GM18498 (cell line): Measurements from ENCODE around the gene EIF3C.
"Not testable (repeated sequence)": the region's sequence is repeated elsewhere in the genome, so short reads cannot be mapped to it uniquely, and the experiment has no call there.

ENCODE experiments used
- ATAC-seq: cut with Tn5 transposase; IDR thresholded peaks from one replicate; pipeline ENCODE4 v1.9.1; 2021; ENCODE audit warnings: mild to moderate bottlenecking, moderate library complexity; ENCODE audit not compliant: unreplicated experiment

The EIF3C gene

DNA sequence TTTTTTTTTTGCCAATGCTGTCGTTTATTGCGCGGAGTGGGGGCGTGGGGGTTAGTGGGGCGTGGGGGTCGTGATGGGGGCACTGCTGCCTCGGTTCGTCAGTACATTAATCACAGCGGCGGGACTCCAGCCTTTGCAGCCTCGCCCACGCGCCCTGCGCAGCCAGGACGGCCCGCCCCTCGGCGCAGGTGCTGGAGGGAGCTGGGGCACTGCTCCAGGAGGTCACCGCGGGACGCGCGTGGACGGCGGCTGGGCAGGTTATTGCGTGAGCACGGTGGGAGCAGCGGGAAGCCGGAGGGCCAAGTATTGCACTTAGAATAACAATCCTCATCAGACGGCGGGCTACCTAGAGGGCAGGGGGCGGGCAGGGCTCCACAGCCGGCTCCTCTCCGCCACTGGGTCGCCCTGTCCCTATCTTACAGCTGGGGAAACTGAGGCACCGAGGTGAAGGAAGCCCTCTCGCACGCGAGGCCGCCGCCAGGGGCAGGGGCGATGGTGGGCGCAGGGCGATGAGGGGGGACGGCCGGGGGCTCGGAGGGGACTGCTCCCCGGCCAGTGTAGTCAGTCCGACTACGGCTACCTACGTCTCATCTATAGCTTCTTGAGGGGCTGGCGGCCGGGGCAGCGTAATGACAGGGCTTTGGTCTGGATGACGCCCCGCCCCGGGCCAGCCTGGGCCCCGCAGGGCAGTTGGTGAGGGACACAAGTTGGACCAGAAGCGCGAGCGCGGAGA is 35.5 kb downstream of the EIF3C start:
- ATAC-seq: not testable (repeated sequence)

DNA sequence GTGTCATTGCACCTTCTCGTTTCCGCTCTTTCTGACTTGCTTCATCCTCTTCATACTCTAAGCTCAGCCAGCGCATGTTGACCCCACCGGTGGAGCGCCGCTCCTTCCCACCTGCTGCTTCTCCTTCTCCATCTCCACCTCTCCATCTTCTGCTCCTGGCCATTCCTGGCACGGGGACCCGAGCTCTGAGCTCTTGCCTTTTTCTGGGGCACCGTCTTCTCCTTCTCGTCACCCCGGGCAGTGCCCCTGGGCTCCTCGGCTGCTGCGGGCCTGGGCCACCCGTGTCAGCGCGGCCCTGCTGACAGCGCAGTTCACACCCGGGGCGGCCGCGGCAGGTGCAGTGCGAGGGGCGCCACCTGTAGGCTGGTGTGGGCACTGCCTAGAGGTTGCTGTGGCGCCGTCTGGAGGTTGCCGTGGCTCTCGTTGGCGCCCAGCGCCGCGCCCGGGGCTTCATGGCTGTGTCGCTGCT is 38.8 kb downstream of the EIF3C start:
- ATAC-seq: peak; percentile 97

DNA sequence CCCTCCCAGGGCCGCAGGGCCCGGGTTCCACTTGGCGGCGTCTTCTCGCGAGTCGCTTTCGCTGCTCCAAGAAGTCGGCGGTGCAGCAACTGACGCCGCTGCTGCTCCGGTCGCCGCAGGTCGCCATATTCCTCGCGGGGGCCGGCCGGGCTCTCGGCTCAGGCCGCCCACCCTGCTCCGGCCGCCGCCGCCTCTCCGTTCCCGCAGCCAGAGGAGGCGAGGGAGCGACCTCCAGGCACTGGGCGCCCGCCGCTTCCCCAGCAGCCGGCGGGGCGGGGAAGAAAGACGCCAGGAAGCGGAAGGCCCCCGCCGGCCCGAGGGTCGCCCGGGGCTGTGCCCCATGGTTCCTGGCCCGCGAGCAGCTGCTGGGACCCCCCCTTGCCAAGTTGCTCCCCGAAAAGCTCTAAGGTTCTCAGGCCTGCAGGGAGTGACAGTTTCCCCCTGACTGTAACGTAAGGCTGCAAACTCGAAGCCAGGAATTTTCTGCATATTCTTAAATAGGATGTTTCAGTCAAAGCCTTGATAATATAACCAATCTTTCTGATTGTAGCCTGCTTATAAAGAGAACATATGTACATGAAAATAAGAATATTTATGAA is 39.3 kb downstream of the EIF3C start:
- ATAC-seq: peak; percentile 32

DNA sequence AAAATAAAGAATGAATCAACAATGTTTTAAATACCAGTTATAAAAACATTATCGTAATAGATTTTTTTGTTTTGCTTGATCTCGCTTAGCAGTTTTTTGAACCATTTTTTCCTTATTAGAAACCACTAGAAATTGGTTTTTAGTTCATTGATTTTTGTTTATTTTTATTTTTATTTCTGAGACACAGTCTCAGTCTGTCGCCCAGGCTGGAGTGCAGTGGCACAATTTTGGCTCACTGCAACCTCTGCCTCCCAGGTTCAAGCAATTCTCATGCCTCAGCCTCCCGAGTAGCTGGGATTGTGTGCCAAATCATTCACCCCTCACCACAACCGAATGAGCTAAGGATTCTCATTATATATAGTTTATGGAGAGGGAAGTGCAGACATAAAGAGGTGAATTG is 40.2 kb downstream of the EIF3C start, which contains the start of gene NPIPB9:
TSS of gene NPIPB9 (plus strand) at position 301 of the 400 bp plus-strand sequence.
- ATAC-seq: not testable (repeated sequence)

DNA sequence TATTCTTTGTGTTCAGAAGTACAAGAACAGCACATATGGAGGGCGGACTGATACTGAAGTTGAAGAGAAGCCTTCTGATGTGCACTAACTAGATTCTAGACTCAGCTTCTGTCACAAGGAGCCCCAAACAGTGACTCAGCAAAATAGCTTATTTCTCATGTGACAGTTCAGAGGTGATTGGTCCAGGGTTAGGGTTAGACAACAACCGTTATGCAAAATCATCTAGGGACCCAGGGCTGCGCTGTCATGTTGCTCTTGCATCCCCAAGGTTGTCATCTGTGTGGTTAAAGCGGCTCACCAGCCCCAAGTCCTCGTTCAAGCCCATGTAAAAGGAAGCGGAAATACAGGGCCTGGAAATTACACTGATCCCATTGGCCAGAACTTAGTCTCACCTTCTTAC is 70.4 kb downstream of the EIF3C start:
- ATAC-seq: not testable (repeated sequence)

DNA sequence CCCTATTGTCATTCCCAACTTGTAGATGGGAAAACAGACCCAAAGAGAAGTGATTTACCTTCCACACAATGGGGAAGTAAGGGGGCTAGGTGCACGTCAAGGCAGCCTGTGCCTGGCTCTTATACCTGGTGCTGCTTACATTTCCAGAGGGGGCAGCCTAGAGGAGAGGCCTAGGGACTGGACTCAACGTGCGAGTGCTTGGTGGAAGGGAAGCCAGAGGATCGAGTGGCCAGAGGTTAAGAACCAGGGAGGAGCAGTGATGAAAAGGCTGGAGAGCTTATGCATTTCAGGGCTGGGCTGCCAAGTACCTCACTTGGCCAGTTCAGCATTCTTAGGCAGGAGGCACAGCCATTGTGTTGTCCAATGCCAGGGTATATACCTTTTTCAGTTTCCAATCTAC is 71.1 kb downstream of the EIF3C start:
- not testable (repeated sequence) for ATAC-seq
